Measurements from ENCODE around the gene SMIM35.
"Not testable (repeated sequence)": the region's sequence is repeated elsewhere in the genome, so short reads cannot be mapped to it uniquely, and the experiment has no call there.

Gene SMIM35

GRCh38 chr11:117983163-117983475 lies 103.6 kb downstream of the SMIM35 start:
- TF ChIP-seq, protein P1, sequence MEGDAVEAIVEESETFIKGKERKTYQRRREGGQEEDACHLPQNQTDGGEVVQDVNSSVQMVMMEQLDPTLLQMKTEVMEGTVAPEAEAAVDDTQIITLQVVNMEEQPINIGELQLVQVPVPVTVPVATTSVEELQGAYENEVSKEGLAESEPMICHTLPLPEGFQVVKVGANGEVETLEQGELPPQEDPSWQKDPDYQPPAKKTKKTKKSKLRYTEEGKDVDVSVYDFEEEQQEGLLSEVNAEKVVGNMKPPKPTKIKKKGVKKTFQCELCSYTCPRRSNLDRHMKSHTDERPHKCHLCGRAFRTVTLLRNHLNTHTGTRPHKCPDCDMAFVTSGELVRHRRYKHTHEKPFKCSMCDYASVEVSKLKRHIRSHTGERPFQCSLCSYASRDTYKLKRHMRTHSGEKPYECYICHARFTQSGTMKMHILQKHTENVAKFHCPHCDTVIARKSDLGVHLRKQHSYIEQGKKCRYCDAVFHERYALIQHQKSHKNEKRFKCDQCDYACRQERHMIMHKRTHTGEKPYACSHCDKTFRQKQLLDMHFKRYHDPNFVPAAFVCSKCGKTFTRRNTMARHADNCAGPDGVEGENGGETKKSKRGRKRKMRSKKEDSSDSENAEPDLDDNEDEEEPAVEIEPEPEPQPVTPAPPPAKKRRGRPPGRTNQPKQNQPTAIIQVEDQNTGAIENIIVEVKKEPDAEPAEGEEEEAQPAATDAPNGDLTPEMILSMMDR (IDR thresholded peaks at IDR 0.05): no peak
- peaks cover 40 to 44% of the 10 kb centered on the region in 2 experiments for H3K4me1 ChIP-seq (ENCODE audit: control insufficient read depth in 1 of 2, insufficient read depth in 1 of 2, low read depth in 1 of 2, low read length in 1 of 2)
- no peaks in the 10 kb centered on the region for H3K36me3 ChIP-seq
- no peak overlapping the region for H3K4me3 ChIP-seq (ENCODE audit: low read depth in 1 of 2, low read length in 1 of 2)
- H3K27ac ChIP-seq: no peak overlapping the region
- H3K9me3 ChIP-seq: no peaks in the 10 kb centered on the region
- no peaks in the 10 kb centered on the region for H3K27me3 ChIP-seq

DNA sequence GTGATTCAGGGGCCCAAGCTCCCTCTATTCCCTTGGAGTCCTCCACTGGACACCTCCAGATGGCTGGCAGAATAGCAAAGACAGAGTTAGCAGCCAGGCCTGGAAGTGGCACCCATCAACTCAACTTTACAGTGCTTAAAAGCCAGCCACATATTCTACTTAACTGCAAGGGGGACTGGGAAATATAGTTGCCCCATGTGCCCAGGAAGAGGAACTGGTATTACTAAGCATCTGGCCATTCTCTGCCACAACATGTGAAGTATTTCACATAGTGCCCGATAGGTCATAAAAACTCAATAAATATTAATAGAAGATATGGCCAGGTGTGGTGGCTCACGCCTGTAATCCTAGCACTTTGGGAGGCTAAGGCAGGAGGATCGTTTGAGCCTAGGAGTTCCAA lies 106.0 kb downstream of the SMIM35 start:
- Histone ChIP-seq H3K27ac (peak overlapping the region; percentile 54), H3K9me3 (no peaks in the 10 kb centered on the region), H3K27me3 (no peaks in the 10 kb centered on the region), H3K4me1 (ENCODE audit: control insufficient read depth in 1 of 2, insufficient read depth in 1 of 2, low read depth in 1 of 2, low read length in 1 of 2) (peaks cover 25 to 26% of the 10 kb centered on the region in 2 experiments), H3K36me3 (no peaks in the 10 kb centered on the region), H3K4me3 (ENCODE audit: low read depth in 1 of 2, low read length in 1 of 2) (no peak overlapping the region)
- TF ChIP-seq, protein P1 (IDR thresholded peaks at IDR 0.05): no peak

DNA sequence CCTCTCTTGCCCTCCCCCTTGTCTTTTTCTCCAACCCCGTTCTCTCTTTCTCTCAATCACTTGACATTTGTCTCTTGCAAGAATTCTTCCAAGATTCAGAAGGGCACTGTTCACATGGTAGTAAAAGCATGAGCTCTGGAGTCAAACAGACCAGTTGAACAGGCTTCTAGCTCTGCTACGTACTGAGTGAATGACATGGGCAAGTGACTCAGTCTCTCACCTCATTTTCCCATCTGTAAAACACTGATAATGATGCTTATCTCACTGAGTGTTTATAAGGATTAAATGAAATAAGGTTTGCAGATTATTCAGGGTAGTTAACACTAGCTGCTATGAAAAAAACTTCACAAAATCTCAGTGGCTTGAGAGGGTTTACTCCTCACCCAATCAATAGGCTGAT lies 106.5 kb downstream of the SMIM35 start:
- no peaks in the 10 kb centered on the region for H3K27me3 ChIP-seq
- TF ChIP-seq, protein P1 (IDR thresholded peaks at IDR 0.05): no peak
- peaks cover 22 to 24% of the 10 kb centered on the region in 2 experiments for H3K4me1 ChIP-seq (ENCODE audit: control insufficient read depth in 1 of 2, insufficient read depth in 1 of 2, low read depth in 1 of 2, low read length in 1 of 2)
- no peaks in the 10 kb centered on the region for H3K9me3 ChIP-seq
- H3K27ac ChIP-seq: peak overlapping the region; percentile 54
- H3K4me3 ChIP-seq (ENCODE audit: low read depth in 1 of 2, low read length in 1 of 2): no peak overlapping the region
- no peaks in the 10 kb centered on the region for H3K36me3 ChIP-seq

DNA sequence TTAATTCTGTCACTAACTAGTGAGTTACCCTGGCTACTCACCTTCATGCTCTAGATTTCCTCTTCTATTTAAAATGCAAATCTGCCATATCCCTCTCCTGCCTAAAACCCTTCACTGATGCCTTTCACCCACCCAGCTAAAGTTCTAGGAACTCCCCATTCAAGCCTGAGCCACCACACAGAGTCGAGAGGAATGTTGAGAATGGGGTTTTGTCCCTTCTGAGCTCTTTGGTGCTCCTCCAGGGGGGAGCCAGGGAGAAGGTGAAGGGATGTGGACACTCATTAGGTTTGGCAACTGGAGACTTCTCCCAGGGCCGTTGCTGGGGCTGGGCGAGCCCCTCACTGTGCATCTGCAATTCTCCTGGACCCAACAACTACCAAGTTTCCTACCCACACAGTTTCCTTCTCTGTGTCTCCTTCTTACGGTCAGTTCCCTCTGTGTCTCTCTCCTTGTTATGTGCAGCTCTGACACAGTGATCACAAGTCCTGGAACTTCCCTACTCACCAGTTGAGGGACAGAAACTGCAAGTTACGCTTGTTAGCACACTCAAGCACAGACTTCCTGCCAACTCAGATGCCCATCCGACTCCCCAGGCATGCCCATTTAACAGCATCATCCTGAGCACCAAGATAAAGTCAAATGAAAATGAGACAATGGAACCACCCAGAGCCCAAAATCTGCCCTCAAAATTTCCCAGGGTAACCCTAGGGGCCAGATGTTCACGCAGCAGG lies 107.1 kb downstream of the SMIM35 start:
- Histone ChIP-seq H3K4me1 (ENCODE audit: control insufficient read depth in 1 of 2, insufficient read depth in 1 of 2, low read depth in 1 of 2, low read length in 1 of 2) (peaks cover 22 to 24% of the 10 kb centered on the region in 2 experiments), H3K36me3 (no peaks in the 10 kb centered on the region), H3K27ac (peak overlapping the region; percentile 54), H3K9me3 (no peaks in the 10 kb centered on the region), H3K4me3 (ENCODE audit: low read depth in 1 of 2, low read length in 1 of 2) (no peak overlapping the region), H3K27me3 (no peaks in the 10 kb centered on the region)
- TF ChIP-seq, protein P1 (IDR thresholded peaks at IDR 0.05): no peak

DNA sequence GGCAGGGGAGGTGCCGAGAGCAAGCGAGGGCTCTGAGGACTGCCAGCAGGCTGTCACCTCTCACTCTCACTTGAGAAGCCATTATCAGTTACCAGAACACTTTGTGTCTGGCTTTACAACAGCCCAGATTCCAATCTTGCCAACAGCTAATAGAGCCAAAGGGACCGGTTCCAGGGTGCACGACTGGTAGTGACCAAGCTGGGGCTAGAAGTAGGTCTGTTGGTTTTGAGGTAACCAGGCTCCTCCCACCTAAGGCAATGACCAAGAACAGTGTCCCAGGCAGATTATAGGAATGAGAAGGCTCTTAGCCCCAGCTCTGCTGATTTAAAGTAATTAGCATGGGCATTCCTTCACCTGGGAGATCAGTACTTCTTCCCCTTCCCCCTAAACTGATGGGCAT lies 107.8 kb downstream of the SMIM35 start:
- H3K4me1 ChIP-seq (ENCODE audit: control insufficient read depth in 1 of 2, insufficient read depth in 1 of 2, low read depth in 1 of 2, low read length in 1 of 2): peaks cover 22 to 24% of the 10 kb centered on the region in 2 experiments
- H3K9me3 ChIP-seq: no peaks in the 10 kb centered on the region
- no peak overlapping the region for H3K4me3 ChIP-seq (ENCODE audit: low read depth in 1 of 2, low read length in 1 of 2)
- H3K36me3 ChIP-seq: no peaks in the 10 kb centered on the region
- H3K27ac ChIP-seq: no peak overlapping the region
- no peaks in the 10 kb centered on the region for H3K27me3 ChIP-seq
- TF ChIP-seq, protein P1 (IDR thresholded peaks at IDR 0.05): no peak

DNA sequence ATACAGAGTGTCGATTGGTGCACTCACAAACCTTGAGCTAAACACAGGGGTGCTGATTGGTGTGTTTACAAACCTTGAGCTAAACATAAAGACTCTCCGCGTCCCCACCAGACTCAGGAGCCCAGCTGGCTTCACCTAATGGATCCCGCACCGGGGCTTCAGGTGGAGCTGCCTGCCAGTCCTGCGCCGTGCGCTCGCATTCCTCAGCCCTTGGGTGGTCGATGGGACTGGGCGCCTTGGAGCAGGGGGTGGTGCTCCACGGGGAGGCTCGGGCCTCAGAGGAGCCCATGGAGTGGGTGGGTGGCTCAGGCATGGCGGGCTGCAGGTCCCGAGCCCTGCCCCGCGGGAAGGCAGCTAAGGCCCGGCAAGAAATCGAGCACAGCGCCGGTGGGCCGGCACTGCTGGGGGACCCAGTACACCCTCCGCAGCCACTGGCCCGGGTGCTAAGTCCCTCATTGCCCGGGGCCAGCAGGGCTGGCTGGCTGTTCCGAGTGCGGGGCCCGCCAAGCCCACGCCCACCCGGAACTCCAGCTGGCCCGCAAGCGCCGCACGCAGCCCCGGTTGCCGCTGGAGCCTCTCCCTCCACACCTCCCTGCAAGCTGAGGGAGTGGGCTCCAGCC lies 108.4 kb downstream of the SMIM35 start:
- H3K27ac ChIP-seq; H3K9me3 ChIP-seq; H3K4me3 ChIP-seq (ENCODE audit: low read depth in 1 of 2, low read length in 1 of 2); H3K36me3 ChIP-seq; H3K27me3 ChIP-seq: not testable (repeated sequence)
- H3K4me1 ChIP-seq (ENCODE audit: control insufficient read depth in 1 of 2, insufficient read depth in 1 of 2, low read depth in 1 of 2, low read length in 1 of 2): peaks cover 22 to 24% of the 10 kb centered on the region in 2 experiments

DNA sequence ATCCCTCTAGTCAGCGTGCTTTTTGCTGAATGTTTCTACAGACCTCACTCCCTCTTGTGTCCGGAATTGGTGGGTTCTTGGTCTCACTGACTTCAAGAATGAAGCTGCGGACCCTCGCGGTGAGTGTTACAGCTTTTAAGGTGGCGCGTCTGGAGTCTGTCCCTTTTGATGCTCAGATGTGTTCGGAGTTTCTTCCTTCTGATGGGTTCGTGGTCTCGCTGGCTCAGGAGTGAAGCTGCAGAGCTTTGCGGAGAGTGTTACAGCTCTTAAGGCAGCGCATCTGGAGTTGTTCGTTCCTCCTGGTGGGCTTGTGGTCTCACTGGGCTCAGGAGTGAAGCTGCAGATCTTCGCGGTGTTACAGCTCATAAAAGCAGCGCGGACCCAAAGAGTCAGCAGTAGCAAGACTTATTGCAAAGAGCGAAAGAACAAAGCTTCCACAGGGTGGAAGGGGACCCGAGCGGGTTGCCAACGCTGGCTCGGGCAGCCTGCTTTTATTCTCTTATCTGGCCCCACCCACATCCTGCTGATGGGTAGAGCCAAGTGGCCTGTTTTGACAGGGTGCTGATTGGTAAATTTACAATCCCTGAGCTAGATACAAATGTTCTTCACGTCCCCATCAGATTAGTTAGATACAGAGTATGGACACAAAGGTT lies 109.0 kb downstream of the SMIM35 start:
- not testable (repeated sequence) for H3K36me3 ChIP-seq; H3K27me3 ChIP-seq; H3K9me3 ChIP-seq; H3K27ac ChIP-seq; H3K4me3 ChIP-seq (ENCODE audit: low read depth in 1 of 2, low read length in 1 of 2)
- peaks cover 22 to 24% of the 10 kb centered on the region in 2 experiments for H3K4me1 ChIP-seq (ENCODE audit: control insufficient read depth in 1 of 2, insufficient read depth in 1 of 2, low read depth in 1 of 2, low read length in 1 of 2)

All from neutrophil (primary cell).